Stimulated activated CD8-positive, alpha-beta memory T cell treated with anti-CD3 and anti-CD28 coated beads, Interleukin-4, amount 100 ng/mL, for 1 hour (primary cell): Measurements from ENCODE around the gene LRIG1.

Experiments used
- DNase-seq, 2 donors: peaks; one replicate each; pipeline ENCODE4 v3.0.0-alpha.2; 2020; ENCODE audit warnings: low read depth in 2 of 2, low spot score in 1 of 2

The LRIG1 gene

GRCh38 chr3:66404197-66404596 lies 96.6 kb downstream of the LRIG1 start:
- DNase-seq = no peak

GRCh38 chr3:66403323-66403990 lies 97.4 kb downstream of the LRIG1 start:
- no peak for DNase-seq

- no peak for DNase-seq
Measured at GRCh38 chr3:66402596-66403290, 98.1 kb downstream of the LRIG1 start.

GRCh38 chr3:66401675-66402491 lies 98.9 kb downstream of the LRIG1 start:
- no peak for DNase-seq

GRCh38 chr3:66401157-66401550 lies 99.7 kb downstream of the LRIG1 start:
- DNase-seq = no peak

- DNase-seq = no peak
Measured at GRCh38 chr3:66400411-66401156, 100.2 kb downstream of the LRIG1 start.

- no peak for DNase-seq
Measured at GRCh38 chr3:66399529-66400232, 101.1 kb downstream of the LRIG1 start.

- DNase-seq = no peak
Measured at GRCh38 chr3:66398228-66399025, 102.4 kb downstream of the LRIG1 start.

- no peak for DNase-seq
Measured at GRCh38 chr3:66397745-66398144, 103.1 kb downstream of the LRIG1 start.

- DNase-seq = no peak
Measured at GRCh38 chr3:66396888-66397287, 103.9 kb downstream of the LRIG1 start.

- DNase-seq = no peak
Measured at GRCh38 chr3:66396161-66396760, 104.6 kb downstream of the LRIG1 start.

- no peak for DNase-seq
Measured at GRCh38 chr3:66395635-66396034, 105.2 kb downstream of the LRIG1 start.

GRCh38 chr3:66394753-66395249 lies 106.0 kb downstream of the LRIG1 start:
- no peak for DNase-seq

GRCh38 chr3:66394019-66394752 lies 106.6 kb downstream of the LRIG1 start:
- DNase-seq = peak in 1 of 2 donors; percentile 26

- no peak for DNase-seq
Measured at GRCh38 chr3:66393333-66394005, 107.4 kb downstream of the LRIG1 start.

GRCh38 chr3:66392966-66393332 lies 107.9 kb downstream of the LRIG1 start:
- no peak for DNase-seq

- no peak for DNase-seq
Measured at GRCh38 chr3:66392512-66392911, 108.3 kb downstream of the LRIG1 start.

- no peak for DNase-seq
Measured at GRCh38 chr3:66390013-66390412, 110.8 kb downstream of the LRIG1 start.
